ENCODE data around the gene TCP1.
"Not testable (repeated sequence)": the region's sequence is repeated elsewhere in the genome, so short reads cannot be mapped to it uniquely, and the experiment has no call there.

The TCP1 gene

GRCh38 chr6:159732550-159732949, 56.9 kb downstream of the TCP1 start:
- DNase-seq: not testable (repeated sequence)

GRCh38 chr6:159730332-159730676, 59.1 kb downstream of the TCP1 start:
- no peak for DNase-seq

DNA sequence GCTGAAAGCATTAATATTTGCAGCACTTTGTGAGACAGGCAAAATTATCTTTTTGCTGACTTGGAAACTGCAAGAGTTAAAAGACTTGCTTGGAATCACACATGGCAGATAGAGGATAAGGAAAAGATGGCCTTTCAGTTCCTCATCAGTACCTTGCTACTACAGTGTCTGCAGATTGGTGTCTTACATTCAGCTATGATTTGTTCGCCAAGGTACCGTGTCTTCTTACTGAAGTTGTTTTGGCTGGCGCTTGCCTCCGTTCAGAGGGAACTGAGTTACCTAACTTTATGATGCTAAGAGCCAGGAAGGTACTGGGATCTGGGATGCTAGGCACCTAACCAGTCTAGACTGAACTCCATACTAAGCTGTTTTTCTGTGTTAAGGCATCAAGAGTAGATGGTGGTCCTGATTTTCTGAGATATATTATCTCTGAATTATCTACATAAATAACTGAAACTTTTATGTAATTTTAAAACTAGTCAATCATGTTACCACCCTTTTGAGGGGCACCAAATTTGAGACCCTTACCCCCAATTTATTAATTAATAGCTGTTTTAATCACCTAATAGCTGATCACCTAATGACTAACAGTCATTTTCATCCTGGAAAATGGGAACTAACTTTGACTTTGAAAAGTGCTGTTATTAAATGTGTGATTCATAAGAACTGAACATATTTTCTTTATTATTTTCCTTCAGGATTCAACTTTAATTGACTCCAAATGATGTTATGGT, 59.6 kb downstream of the TCP1 start:
- no peak for DNase-seq

DNA sequence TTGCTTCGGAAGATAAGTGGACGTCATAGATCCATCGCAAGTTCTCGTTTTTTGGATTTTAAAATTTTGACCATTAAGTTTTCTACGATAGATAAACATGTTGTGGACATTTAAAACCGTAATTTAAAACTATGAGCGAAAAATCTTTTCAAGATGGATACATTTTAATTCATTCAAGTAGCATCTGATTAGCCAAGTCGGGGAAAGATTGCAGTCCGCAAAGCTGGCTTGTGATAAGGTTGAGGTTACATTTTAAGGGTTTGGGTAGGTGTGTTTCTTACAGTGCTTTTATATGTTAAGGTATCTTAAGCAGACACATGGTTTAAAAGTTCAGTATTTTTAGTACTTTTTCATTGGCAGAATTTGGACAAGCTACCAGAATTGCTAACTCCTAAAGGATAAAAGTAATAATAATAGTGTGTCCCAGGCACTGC, 60.9 kb downstream of the TCP1 start:
- DNase-seq: peak; percentile 31

Data from CD4-positive, alpha-beta T cell treated with Interleukin-17A for 1 hour (primary cell).